CD4-positive, alpha-beta T cell treated with Interleukin-4 for 4 hours (primary cell): Measurements from ENCODE around the gene NXPH1.

Experiments used
- DNase-seq: peaks from one replicate; pipeline ENCODE4 v3.0.0-alpha.2; 2020

Gene NXPH1

DNA sequence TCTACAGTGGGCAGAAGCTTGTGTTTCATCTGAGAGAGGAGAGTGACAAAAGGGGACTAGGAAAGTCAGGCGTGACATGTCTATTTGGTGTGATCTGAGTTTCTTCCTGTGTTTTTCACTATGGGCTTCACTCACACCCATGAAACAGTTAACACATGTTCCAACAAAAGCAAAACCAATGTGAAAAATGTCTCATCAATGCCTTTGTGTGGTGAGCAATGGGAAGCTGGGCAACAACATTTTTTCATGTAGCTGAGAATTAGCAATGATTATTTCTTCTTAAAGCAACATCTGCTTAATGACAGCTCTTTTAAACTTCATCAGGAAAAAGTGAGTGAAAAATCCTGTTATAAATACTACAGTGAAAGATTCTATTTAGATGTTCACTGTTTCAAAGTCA, 76.2 kb downstream of the NXPH1 start:
- no peak for DNase-seq

DNA sequence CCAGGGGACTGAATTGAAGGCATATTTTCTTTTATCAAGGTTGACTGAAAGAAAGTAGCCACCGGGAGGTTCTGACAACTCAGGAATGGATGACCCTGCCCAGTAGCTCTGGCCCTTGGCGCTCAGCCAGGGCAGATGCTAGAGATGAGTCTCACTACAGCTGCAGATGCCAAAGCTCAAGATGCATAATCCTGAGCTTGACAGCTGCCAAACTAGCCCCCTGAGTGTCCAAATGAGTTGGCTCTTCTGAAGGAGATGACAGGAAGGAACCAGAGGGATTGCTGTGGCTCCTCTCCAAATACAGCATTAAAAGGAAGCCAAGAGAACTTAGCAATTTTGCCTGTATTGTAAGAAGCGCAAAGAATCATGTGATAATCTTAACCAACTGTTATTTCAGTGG, 78.4 kb downstream of the NXPH1 start:
- no peak for DNase-seq

DNA sequence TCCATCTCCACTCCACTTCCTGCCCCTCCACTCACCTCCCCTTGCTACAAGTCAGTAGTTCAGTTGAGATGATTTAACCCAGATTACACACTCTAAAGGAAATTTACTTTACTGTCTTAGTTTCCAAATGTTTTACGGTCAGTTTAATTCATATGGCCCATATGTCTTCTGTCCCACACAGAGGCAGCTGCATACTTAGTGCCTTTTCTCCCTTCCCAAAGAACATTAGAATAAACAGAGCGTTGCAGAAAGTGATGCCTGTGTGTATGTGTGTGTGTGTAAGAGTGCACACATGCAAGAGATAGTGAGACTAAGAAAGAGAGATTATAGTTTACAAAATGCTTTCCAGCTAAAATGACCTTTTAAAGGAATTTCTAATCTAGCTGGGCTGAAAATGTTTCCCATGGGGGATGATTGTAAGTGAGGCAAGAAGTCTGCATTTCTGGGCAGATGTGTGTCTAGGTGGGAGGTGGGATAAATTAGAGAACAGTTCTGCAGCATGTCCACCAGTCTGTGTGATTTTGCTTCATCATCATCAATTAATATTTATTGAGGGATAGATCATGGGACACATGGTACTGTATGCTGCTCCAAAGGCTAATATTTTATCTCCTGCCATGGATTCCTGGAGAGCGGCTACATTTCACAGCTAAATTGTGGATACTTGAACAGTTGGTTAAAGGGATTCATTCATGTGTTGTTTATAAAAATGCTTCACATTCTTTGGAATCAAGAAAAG, 81.5 kb downstream of the NXPH1 start:
- no peak for DNase-seq

DNA sequence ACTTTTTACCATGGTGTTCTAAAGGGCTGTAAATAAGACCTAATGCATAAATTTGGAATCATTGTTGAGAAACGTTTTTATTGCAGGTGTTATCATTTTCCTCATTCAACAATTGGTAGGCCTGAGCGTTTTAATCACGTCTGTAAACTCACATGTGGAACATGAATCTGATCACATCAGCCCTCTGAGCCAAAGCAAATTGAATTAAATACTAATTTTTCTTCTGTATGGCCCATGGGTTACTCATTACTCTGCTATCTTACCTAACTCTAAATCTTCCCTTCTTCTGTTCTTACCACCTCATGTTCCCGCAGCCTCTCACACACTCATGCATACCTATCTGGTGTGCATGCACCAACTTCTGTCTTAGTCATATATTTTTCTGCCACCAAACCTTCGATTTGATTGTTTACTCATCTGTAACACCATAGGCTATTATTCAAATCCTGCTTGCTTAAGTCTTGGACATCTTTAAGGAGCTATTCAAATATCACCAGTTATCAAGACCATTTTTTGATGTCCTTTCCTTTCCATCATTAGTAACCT, 82.3 kb downstream of the NXPH1 start:
- DNase-seq = no peak

DNA sequence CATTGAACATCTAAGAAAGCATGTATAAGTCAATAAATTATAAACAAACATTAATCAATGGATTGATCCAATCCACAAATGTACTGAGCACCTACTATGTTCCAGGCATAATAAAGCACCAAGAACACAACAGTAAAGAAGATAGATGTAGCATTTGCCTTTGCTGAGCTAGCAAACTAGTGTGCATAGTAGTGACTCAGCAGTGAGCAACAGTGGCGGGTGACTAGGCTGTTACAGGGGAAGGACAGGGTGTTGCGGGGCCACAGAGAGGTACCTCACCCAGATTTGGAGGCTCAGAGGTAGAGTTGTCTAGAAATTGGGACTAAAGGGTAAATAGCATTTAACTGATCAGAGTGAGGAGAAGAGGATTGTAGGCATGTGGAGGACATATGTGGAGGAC, 83.6 kb downstream of the NXPH1 start:
- no peak for DNase-seq

DNA sequence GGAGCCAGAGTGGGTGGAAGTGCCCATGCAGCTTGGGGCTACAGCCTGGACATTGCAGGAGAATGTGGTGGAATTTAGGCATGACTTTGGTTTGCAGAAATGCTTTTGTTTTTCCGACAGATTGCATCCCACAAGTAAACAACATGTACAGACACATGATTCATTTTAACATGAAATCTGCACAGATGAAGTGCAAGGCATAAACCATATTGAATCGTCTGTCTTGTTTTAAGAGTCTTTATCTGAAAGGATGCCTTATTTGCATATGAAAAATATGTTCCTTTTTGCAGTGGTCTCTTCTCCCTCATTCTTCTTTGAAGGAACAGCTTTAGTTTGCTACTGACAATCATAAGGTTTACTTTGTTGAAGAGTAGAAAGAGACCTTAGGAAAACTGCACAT, 94.9 kb downstream of the NXPH1 start:
- no peak for DNase-seq

DNA sequence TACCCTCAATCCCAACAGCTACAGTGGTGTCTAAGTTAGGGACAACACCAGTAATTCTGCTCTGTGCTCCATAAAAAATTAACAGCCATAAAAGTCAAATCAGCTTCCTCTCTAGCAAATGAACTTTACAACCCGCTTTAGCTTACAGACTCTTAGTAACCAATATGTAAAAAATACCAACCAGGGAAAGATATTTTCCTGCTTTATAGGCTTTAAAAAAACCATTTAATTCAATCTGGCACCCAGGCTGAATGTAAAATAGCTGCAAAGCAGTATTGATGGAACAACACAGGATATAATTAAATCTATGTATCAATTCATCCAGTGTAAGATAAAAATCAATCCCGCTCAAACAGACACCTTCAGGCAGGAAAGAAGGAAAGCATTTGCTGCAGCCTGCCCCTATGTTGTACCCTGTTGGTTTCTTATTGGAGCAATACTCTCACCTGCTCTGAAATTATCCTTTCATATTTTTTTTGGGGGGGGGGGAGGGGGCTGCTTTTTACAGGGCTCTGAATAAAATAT, 98.6 kb downstream of the NXPH1 start:
- no peak for DNase-seq

DNA sequence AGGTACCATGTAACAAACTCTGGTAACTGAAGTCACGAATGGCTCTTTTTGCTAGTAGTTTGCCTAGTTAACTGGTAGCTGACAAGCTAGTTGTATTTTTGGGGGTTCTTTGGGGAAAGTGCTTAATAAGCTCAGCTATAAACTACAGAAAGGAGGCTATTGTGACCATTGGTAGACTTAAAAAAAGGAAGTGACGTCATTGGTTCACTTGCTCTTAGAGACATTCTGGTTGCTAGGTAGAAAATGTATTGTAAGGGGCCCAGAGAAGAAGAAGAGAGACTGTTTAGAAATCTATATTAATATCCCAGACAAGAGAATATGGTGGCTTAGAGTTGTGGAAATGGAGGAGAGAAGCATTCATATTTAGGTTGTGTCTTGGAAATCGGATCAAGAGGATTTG, 103.0 kb downstream of the NXPH1 start:
- DNase-seq = no peak

DNA sequence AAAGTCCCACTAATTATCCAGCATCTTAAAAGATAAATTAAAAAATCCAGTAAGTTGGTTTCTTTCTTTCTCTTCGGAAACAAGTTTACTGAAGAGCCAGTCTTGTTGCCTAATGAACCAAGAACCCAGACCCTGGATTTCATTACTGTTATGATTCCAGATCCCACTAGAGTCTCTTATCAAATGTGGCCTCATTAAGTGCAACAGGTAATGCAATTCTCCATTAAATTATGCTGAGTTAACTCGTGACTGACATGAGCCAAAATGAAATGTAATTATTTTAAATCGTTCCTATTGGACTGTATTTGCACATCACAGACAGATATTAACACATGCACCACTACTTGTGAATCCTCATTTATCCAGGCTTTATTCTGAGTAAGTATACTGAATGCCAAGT, 115.6 kb downstream of the NXPH1 start:
- no peak for DNase-seq

DNA sequence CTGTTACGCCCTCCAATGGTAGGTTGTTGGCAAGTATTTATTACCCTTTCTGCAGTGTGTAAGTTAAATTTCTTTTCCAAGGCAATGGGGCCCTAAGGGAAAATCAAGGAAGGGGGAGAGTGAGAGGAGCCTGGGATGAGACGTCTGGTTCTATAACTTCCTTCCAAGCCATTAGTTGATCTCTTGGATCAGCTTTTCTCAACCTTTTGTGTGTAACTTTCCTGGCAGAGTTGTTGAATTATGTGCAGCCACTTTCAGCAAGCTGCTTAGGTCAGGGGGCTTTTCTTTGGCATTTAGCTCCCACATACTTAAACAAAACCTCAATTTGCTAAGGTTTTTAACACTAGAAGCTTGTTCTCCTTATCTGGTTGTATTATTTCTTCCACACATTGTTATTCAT, 127.1 kb downstream of the NXPH1 start:
- DNase-seq = no peak

DNA sequence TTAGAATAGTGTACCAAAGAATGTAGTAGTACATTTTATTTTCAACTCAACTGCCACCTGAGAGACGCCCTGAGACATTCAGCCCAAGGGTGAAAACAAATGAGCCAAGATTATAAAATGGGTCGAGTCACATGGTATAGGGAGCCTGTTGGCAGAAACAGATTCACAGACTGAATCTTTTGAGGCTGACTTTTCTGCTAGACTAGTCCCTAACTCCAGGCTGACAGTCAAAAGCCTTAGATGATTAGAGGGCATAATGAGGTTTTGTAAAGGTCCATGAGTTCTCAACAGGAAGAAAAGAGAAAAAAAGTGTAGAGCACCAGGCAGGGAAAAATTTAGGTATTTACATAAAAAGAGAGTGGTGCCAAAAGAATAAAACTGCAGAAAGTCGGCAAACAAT, 128.0 kb downstream of the NXPH1 start:
- DNase-seq = no peak

DNA sequence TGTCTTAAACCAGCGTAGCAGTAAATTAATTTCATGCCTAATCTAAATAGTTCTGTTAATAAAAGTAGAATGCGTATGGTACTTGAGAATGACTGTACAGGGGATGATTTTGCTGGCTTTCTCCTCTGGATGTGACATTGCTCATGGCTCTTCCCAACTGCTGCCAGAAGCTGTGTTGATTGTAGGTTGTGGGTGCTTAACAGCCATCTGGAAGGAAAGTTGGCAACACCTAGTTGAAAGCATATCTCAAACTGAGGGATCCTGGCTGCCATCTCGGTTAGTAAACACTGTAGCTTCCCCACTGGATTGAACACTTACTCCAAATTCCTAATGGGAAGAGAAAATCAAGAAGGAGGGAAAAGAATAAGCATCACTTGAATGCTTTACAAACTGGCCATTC, 130.9 kb downstream of the NXPH1 start:
- DNase-seq = no peak

DNA sequence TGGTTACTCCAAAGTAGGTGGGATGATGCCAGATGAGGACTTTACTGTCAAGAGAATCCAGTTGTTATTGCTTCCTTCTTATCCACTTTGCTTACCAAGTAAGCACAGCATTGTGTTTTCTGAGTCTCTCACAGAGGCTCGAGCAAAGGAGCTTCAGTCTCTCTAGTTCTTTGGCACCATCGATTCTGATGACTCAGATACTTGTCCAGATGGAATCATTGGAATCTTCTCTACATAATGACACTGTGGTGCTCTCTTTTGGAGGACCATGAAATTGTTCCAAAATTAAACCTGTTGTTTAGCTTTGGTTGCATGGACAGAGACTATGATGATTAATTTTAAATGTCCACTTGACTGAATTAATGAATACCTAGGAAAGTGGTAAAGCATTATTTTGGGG, 132.6 kb downstream of the NXPH1 start:
- no peak for DNase-seq

DNA sequence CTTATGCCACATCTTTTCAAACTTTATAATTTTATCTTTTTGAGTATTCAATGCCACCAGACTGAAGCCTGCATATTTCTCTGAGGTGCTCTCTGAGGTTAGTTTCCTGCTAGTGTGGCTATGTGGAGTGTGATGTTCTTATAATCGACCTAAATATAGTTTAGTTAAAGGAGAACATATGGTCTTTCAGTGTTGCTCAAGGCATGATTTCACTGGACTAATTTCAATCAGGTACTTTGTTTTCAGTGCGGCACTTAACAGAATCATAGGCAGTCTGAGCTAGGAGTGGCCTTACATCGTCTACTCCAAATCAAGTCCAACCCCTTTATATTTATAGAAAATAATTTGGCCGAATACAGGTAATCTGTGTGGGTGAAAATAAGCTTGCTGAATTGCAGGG, 134.2 kb downstream of the NXPH1 start:
- DNase-seq = no peak

DNA sequence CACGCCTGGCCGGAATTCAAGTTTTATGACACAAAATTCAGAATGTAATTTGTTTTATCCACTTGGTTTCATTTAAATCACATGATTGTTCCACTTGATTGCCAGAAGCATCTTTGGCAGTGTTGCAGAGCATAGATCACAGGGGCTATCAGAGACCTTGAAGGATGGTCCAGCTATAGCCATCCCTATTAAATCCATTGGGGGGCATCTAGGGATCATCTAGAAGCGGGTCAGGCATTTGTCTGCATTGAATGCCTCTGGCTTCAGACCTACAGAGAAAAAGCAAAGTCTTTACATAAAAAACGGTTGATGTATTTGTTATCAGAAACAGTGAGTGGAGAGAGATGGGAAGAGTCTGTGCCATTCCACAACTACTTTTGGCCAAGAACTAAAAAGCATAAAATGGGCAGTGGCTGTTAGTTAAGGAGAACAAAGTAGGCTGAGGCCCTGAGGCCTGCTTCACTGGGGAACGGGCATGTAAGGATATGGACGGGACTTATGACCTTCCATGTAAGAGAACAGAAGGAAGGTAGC, 146.3 kb downstream of the NXPH1 start:
- no peak for DNase-seq

DNA sequence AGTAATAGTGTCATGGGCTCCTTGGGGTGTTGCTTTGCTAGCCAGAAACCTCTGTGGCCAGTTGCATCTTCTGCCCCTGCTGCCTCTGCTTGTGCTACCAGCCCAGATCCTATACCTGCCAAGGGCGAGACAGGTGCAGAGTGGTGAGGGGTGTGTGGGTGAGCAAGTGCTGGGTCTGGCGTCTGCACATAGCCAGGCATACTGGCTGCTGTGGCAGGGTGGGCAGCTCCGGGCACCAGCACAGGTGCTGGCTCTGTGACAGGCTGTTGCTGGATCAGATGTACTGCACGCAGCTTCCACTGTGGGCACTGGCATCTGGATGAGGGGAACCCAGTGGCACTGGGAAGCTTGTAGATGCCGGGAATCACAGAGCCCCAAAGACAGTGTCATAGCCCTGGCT, 148.4 kb downstream of the NXPH1 start:
- DNase-seq = no peak

DNA sequence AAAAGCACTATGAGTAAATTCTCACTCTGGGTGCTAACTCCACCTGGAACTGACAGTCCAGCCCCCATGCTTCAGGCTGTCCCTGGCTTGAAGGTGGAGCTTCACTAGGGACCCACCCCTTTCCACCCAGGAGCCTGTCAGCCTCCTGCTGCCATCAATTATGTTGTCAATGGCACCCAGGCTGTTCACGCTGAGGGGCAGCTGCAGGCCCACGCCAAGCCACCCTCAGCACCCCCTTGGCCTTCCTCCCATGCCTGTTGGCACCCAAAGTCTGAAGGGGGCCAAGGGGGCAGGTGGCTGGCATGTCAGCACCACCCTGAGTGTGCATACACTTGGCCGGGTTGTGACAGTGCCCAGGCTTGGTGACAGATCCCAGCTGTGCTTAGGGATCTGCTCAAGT, 149.3 kb downstream of the NXPH1 start:
- no peak for DNase-seq

DNA sequence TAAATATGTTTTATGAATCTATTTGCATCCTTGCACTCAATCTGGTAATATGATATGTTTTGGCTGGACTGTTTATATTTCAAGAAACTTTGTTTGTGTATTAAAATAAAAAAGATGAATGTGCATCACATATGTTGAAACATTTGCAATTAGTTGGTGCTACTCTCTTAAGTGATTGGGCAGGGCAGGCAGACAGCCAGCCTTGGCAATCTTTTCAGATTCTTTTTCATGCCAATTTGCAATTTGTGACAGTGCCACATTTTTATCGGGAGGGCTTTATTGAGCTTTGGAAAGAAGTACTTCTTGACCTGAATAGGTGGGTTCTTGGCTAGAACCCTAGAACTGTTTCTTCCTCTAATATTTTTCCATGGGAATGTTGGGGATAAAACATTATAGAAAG, 152.2 kb downstream of the NXPH1 start:
- DNase-seq = no peak

DNA sequence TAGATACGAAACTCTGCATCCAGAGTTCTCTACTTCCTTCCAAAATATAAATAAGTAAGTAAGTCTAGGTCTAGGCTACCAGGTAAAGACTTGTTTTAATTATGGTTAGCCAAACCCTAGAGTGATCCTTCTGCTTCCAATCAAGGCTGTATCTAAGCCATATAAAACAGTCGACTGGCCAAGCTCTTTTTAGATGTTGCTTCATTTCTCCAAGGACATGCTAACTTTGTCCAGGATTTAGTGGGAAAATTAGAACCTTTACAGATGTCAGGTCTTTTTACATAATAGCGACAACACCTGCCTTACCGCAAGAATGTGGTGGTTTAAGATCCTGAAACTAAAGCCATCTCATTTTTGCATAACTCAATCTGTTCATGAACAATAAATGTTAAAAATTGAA, 156.8 kb downstream of the NXPH1 start:
- DNase-seq = no peak

DNA sequence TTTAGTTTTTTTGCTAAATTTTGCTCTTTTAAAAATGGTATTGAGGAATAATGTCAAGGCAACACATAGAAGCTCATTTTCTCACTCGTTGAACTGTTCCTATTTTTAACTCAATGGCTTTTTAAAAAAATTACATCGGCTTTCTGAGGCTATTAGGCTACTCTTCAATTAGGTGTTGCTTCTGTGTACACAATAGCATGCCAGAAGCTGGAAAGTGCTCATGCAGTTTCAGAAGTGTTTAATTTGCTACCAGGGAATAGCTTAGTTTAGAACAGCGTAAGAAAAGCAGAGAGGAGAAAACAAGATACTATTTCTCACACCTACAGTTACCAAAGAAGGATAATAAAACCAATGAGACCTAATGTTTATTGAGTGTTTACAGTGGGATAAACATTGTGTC, 157.4 kb downstream of the NXPH1 start:
- DNase-seq = no peak

DNA sequence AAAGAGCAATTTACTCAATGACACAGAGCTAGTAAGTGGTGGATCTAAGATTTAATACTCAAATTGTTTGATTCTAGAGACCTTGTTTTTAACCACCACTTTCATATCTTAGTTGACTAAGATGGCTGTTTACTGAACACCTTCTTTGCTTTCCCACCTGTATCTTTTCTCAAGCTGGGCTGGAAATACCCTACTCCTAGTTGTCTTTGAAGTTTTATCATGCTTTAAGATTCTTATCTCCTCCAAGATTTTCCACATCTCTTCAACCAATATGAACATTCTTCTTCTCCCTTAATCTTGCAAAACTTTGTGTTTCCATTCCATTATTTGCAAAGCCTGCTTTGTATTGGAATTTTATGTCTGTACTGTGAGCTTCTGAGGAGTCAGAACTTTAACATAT, 157.9 kb downstream of the NXPH1 start:
- no peak for DNase-seq

DNA sequence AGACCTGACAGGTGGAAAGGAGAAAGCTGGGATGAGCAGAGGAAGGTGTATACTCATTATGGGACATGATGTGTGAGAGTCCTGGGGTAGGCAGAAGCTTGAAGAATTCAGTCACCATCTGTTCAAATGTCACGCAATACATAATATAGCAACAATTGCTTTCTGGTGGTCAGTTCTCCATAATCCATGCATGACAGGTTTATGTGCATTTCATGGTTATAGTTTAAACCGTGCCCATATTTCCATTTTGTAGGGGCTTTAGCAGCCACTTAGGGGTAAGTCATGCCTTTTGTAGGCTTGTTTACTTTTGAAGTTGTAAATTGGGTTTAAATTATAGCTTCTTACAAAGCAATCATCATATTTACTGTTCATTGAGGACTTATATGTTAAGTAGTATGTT, 158.8 kb downstream of the NXPH1 start:
- no peak for DNase-seq

DNA sequence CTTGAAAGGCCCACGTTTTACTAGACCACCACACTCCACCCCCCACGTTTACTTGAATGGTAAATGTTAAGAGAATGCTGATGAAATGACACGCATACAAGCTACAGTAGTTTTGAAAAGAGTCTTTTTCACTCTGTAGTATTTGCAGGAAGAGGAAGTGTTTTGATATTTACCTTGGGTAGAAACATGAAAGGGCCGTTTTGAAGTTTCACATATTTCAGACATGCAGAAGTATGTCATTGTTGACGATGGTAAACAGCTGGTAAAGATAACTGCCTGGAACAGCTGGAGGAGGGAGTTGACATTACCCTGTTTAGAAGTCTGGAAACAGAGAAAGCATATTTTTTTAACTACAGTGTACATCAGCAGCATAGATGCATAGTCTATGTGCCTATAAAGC, 160.7 kb downstream of the NXPH1 start:
- no peak for DNase-seq

DNA sequence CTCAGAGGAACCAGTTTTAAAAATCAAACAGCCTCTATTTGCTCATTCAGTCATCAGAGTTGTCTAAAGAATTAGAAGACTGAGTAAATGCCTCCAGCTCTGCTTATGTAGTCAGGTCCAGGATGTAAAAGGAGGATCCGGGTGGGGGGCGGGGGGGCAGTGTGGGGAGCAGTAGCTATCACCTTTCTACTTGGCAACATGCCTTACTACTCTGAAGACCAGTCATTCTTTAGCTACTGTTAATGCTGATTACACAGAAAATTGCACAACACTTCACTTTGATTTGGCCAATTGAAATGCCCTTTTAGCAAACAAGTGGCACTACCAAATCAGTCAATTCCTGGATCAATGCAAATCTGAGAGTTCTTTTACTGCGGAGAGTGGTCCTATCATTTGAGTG, 164.2 kb downstream of the NXPH1 start:
- no peak for DNase-seq

DNA sequence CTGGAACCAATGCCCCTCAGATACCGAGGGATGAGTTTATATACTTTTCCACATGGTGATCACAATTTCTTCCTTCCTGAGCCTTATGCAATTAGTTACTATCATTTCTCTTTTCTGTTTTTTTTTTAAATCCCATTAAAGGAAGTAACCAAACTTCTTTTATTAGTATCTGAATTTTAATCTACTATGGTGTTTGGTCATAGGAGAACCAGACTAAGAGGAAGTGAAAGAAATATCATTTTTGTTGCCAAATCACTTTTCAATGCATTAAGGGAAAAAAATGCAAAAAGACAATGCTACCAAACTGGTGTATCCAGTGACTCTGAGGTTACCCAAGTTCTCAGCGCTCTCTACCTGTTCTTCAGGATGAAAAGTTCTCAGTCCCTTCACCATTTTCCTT, 167.7 kb downstream of the NXPH1 start:
- DNase-seq = no peak
